ENCODE results near the gene KCNA10.

KCNA10 gene

GRCh38 chr1:110556471-110556807, 37.5 kb upstream of the KCNA10 start:
- TF ChIP-seq CTCF (IDR thresholded peaks at IDR 0.05; ENCODE audit: control insufficient read depth, extremely low read depth, insufficient read depth): no peak
- H3K4me3 ChIP-seq (ENCODE audit: low read depth, low read length): no peak overlapping the region
- no peak for DNase-seq (ENCODE audit: low read depth)

- no peak overlapping the region for H3K4me3 ChIP-seq (ENCODE audit: low read depth, low read length)
- DNase-seq (ENCODE audit: low read depth): no peak
- TF ChIP-seq CTCF (IDR thresholded peaks at IDR 0.05; ENCODE audit: control insufficient read depth, extremely low read depth, insufficient read depth): no peak
Measured at GRCh38 chr1:110555807-110556470, 37.0 kb upstream of the KCNA10 start.

GRCh38 chr1:110554871-110555801, 36.2 kb upstream of the KCNA10 start:
- no peak overlapping the region for H3K4me3 ChIP-seq (ENCODE audit: low read depth, low read length)
- TF ChIP-seq CTCF (IDR thresholded peaks at IDR 0.05; ENCODE audit: control insufficient read depth, extremely low read depth, insufficient read depth): peak; percentile 69
- no peak for DNase-seq (ENCODE audit: low read depth)

GRCh38 chr1:110551278-110551809, 32.4 kb upstream of the KCNA10 start:
- H3K4me3 ChIP-seq (ENCODE audit: low read depth, low read length): no peak overlapping the region
- DNase-seq (ENCODE audit: low read depth): no peak
- no peak for TF ChIP-seq CTCF (IDR thresholded peaks at IDR 0.05; ENCODE audit: control insufficient read depth, extremely low read depth, insufficient read depth)

- no peak for TF ChIP-seq CTCF (IDR thresholded peaks at IDR 0.05; ENCODE audit: control insufficient read depth, extremely low read depth, insufficient read depth)
- DNase-seq (ENCODE audit: low read depth): no peak
- H3K4me3 ChIP-seq (ENCODE audit: low read depth, low read length): no peak overlapping the region
Measured at GRCh38 chr1:110549831-110550230, 30.9 kb upstream of the KCNA10 start.

GRCh38 chr1:110548381-110548780, 29.4 kb upstream of the KCNA10 start:
- TF ChIP-seq CTCF (IDR thresholded peaks at IDR 0.05; ENCODE audit: control insufficient read depth, extremely low read depth, insufficient read depth): peak; percentile 53
- DNase-seq (ENCODE audit: low read depth): no peak
- H3K4me3 ChIP-seq (ENCODE audit: low read depth, low read length): no peak overlapping the region

All from LNCaP clone FGC (cell line).